Body of pancreas (tissue), 4 donors: ENCODE measurements around the gene SYCE3. TPM values are rescaled to one million over a fixed set of nuclear protein-coding genes. Genes with fewer than 3 reads are reported as not detected.
"Not testable (repeated sequence)": the region's sequence is repeated elsewhere in the genome, so short reads cannot be mapped to it uniquely, and the experiment has no call there.

Experiments
- ATAC-seq: fragments of 150-250 bp; one replicate; pipeline ENCODE4 v1.9.1; 2016
- DNase-seq, 4 donors: peaks; one replicate each; pipeline ENCODE4 v3.0.0-alpha.2; 2019
- H3K27ac ChIP-seq, 4 donors: fragments of 200-600 bp; sonication (generic); 1 replicate in 3 of 4; 2 replicates in 1 of 4; pipeline versions ENCODE4 v1.5.1 to v1.6.1; 2016 to 2019; ENCODE audit warnings: mild to moderate bottlenecking in 1 of 4, mixed read lengths in 1 of 4, moderate library complexity in 1 of 4
- H3K27me3 ChIP-seq, 2 donors: fragments of 200-600 bp; sonication (generic); one replicate each; pipeline ENCODE4 v1.6.0; 2016; ENCODE audit warnings: mild to moderate bottlenecking in 1 of 2
- H3K36me3 ChIP-seq, 2 donors: fragments of 200-600 bp; sonication (generic); replicated peaks in 1 of 2; 2 replicates each; pipeline ENCODE4 v1.5.1; 2016; ENCODE audit warnings: low read depth in 2 of 2; ENCODE audit not compliant: insufficient read depth in 1 of 2
- H3K4me1 ChIP-seq: fragments of 200-600 bp; sonication (generic); one replicate; pipeline ENCODE4 v1.6.0; 2016
- H3K4me3 ChIP-seq, 2 donors: fragments of 200-600 bp; sonication (generic); 1 replicate in 1 of 2; 2 replicates in 1 of 2; pipeline ENCODE4 v1.5.1; 2016 to 2019
- H3K9me3 ChIP-seq, 3 donors: fragments of 200-600 bp; sonication (generic); 1 replicate in 2 of 3; 2 replicates in 1 of 3; pipeline ENCODE4 v1.5.1; 2016
- POLR2A ChIP-seq, 3 donors: fragments of 450-650 bp; IDR thresholded peaks; one replicate each; pipeline ENCODE4 v1.6.1; 2016; ENCODE audit warnings: antibody characterized with exemption in 3 of 3, mild to moderate bottlenecking in 2 of 3
- WGBS, 2 donors: methylation state at CpG; one replicate each; pipeline ENCODE4 v1.1.5; 2017; 5-methylcytosine and 5-hydroxymethylcytosine counted together
- intact Hi-C: fragments of 100-400 bp; cut with DNase I; formaldehyde crosslinking; loops from one replicate; pipeline ENCODE4 v1.15.1; 2023
- total RNA-seq, 2 donors: library from RNA; depleted of rRNA; stranded (reverse); fragments of >200 nt; gene quantifications; one replicate each; pipeline ENCODE4 v1.1.0, GENCODE V29; 2016
- TF ChIP-seq, protein P1 (sequence below), 7 experiments: fragments of 450-650 bp in 4 of 7; fragments of 200-600 bp in 3 of 7; sonication (generic) in 3 of 7; IDR thresholded peaks; one replicate each; pipeline ENCODE4 v1.5.1; 2016 to 2019; ENCODE audit warnings: antibody characterized with exemption in 7 of 7

The SYCE3 gene
- total RNA-seq, 2 donors from 2014 or later = not detected

DNA sequence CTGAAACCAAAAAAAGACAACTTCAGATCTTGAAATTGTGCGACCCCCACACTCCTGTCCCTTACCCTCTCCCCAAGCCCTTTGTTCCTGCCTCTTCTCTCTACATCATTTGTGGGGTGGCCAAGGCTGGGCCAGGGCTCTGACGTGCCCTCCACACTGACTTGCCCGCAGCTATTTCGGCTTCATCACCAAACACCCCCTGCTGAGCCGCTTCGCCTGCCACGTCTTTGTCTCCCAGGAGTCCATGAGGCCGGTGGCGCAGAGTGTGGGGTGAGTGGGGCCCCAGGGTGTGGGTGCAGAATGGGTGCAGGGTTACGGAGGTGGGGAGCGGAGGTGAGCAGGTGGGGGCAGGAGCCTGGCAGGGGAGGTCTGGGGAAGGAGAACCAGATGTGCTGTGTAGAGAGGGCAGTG lies 47.3 kb upstream of the SYCE3 start:
- Histone ChIP-seq H3K4me1 (peaks cover 9% of the 10 kb centered on the region), H3K9me3 (no peaks in the 10 kb centered on the region), H3K27me3 (no peaks in the 10 kb centered on the region), H3K27ac (no peak overlapping the region), H3K36me3 (no peaks in the 10 kb centered on the region), H3K4me3 (no peak overlapping the region)
- DNase-seq (no peak), ATAC-seq (no peak)
- intact Hi-C loops = no loop called here
- WGBS, 2 donors = 76 to 84% methylated on average over 11 of the region's 11 CpGs
- TF ChIP-seq, protein P1, sequence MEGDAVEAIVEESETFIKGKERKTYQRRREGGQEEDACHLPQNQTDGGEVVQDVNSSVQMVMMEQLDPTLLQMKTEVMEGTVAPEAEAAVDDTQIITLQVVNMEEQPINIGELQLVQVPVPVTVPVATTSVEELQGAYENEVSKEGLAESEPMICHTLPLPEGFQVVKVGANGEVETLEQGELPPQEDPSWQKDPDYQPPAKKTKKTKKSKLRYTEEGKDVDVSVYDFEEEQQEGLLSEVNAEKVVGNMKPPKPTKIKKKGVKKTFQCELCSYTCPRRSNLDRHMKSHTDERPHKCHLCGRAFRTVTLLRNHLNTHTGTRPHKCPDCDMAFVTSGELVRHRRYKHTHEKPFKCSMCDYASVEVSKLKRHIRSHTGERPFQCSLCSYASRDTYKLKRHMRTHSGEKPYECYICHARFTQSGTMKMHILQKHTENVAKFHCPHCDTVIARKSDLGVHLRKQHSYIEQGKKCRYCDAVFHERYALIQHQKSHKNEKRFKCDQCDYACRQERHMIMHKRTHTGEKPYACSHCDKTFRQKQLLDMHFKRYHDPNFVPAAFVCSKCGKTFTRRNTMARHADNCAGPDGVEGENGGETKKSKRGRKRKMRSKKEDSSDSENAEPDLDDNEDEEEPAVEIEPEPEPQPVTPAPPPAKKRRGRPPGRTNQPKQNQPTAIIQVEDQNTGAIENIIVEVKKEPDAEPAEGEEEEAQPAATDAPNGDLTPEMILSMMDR (IDR thresholded peaks at IDR 0.05) = no peak
- TF ChIP-seq POLR2A (IDR thresholded peaks at IDR 0.05) = no peak

DNA sequence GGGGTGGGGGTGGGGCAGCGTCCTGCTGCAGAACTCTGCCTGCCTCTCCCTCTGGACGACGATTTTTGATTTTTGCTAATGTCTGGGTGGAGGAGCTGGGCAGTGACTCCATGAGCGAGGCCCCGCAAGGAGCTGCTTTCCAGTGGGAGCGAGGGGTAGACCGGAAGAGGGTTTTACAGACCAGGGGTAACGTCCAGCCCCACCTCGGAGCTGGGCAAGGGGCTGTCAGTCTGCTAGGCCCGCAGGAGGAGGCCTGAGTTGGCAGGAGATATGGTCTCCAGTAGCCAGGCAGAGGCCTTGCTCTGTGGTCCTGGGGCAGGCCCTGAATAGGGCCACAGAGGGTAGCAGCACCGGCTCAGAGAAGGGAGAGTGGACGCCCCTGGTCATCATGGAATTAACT lies 46.9 kb upstream of the SYCE3 start:
- H3K9me3 ChIP-seq = no peaks in the 10 kb centered on the region
- no peaks in the 10 kb centered on the region for H3K27me3 ChIP-seq
- DNase-seq = no peak
- ATAC-seq = no peak
- 68 to 76% methylated on average over 6 to 12 of the region's 12 CpGs for WGBS, 2 donors
- no peak for TF ChIP-seq POLR2A (IDR thresholded peaks at IDR 0.05)
- TF ChIP-seq, protein P1 (IDR thresholded peaks at IDR 0.05) = no peak
- no peak overlapping the region for H3K4me3 ChIP-seq
- intact Hi-C loops = no loop called here
- no peak overlapping the region for H3K27ac ChIP-seq
- no peaks in the 10 kb centered on the region for H3K36me3 ChIP-seq
- peaks cover 9% of the 10 kb centered on the region for H3K4me1 ChIP-seq

DNA sequence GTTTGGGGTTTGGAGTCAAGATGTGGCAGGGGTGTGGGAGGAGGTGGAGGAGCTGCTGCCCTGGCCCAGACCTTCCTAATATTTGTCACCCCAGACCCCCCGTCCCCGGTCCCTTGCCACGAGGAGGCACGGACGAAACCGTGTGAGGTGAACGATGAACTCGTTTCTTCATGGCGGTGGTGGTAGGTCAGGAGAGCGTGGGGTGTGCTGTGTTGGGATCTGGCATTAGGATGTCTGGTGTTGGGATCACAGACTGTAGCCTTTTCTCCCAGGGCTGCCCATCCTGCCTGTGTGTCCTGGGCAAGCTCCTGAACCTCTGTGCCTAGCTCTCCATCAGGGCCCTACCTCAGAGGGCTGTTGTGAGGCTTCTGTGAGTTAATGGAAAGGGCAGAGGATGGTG lies 46.3 kb upstream of the SYCE3 start:
- WGBS, 2 donors = 77 to 79% methylated on average over 9 to 10 of the region's 10 CpGs
- no peak overlapping the region for H3K27ac ChIP-seq
- DNase-seq (no peak), ATAC-seq (no peak)
- intact Hi-C loops = no loop called here
- H3K27me3 ChIP-seq = no peaks in the 10 kb centered on the region
- H3K4me3 ChIP-seq = no peak overlapping the region
- no peak for TF ChIP-seq POLR2A (IDR thresholded peaks at IDR 0.05)
- TF ChIP-seq, protein P1 (IDR thresholded peaks at IDR 0.05) = no peak
- no peaks in the 10 kb centered on the region for H3K36me3 ChIP-seq
- peaks cover 9% of the 10 kb centered on the region for H3K4me1 ChIP-seq
- H3K9me3 ChIP-seq = no peaks in the 10 kb centered on the region

DNA sequence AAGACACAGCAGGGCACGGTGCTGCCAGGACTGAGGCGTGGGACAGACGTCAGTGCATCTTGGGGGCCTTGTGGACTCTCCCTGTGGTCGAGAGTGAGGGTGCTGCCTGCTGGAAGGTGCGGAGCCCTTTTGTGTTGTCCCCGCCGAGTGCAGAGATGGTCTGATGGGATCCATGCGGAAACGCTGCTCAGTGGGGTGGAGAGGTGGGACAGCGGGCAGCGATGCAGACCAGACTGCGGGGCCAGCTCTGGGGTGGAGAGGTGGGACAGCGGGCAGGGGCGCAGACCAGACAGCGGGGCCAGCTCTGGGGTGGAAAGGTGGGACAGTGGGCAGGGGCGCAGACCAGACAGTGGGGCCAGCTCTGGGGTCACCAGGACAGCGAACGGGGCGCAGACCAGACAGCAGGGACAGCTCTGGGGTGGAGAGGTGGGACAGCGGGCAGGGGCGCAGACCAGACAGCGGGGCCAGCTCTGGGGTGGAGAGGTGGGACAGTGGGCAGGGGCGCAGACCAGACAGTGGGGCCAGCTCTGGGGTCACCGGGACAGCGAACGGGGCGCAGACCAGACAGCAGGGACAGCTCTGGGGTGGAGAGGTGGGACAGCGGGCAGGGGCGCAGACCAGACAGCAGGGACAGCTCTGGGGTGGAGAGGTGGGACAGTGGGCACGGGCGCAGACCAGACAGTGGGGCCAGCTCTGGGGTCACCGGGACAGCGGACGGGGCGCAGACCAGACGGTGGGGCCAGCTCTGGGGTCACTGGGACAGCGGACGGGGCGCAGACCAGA lies 45.5 kb upstream of the SYCE3 start:
- H3K27ac ChIP-seq, H3K36me3 ChIP-seq, ATAC-seq, intact Hi-C loops, H3K4me3 ChIP-seq, H3K4me1 ChIP-seq, DNase-seq, H3K27me3 ChIP-seq, H3K9me3 ChIP-seq: not testable (repeated sequence)
- WGBS, 2 donors = 74 to 76% methylated on average over 39 of the region's 39 CpGs

DNA sequence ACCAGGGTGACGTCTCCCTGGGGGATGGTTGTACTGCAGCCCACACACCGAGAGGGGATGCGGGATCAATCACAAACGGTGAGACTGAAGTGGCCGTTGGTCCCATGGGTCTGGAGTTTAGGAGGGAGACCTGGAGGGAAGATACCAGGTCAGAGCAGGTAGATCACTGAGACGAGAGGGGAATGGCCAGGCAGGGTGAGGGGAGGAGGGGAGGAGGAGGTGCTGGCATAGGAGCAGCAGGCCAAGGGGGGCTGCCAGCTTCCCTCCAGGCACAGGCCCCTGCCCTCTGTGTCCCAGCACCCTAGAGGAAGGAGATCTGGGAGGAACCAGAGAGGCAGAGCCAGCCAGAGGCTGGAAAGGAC lies 44.9 kb upstream of the SYCE3 start:
- ATAC-seq (no peak), DNase-seq (no peak)
- H3K27ac ChIP-seq = no peak overlapping the region
- TF ChIP-seq, protein P1 (IDR thresholded peaks at IDR 0.05) = no peak
- TF ChIP-seq POLR2A (IDR thresholded peaks at IDR 0.05) = no peak
- H3K9me3 ChIP-seq = no peaks in the 10 kb centered on the region
- H3K4me1 ChIP-seq = no peaks in the 10 kb centered on the region
- no peaks in the 10 kb centered on the region for H3K36me3 ChIP-seq
- no peak overlapping the region for H3K4me3 ChIP-seq
- intact Hi-C loops = no loop called here
- WGBS, 2 donors = 44 to 60% methylated on average over 6 of the region's 6 CpGs
- no peaks in the 10 kb centered on the region for H3K27me3 ChIP-seq
